GM12878 (cell line): ENCODE measurements around the gene COA1. TPM values are rescaled to one million over a fixed set of nuclear protein-coding genes. Genes with fewer than 3 reads are reported as not detected.

Source experiments
- ATAC-seq: fragments of 200-7000 bp; cut with Tn5 transposase; 3 replicates; pipeline ENCODE4 v1.9.1; 2020; ENCODE audit warnings: mild to moderate bottlenecking, moderate library complexity
- BruUV-seq: library from RNA; stranded (reverse); fragments of 400-500 nt; replicated peaks from 2 replicates; lab custom pipeline; 2021; lab: Mats Ljungman, UMichigan
- CTCF ChIA-PET: fragments of 300-600 bp; sonication (Branson Sonifier 250); formaldehyde crosslinking; extraction: SDS; loops from one replicate; lab custom pipeline; 2021; ENCODE audit warnings: inconsistent platforms; lab: Yijun Ruan, JAX
- POLR2A ChIA-PET: fragments of 350-600 bp; formaldehyde crosslinking; extraction: SDS; loops from one replicate; lab custom pipeline; 2021; ENCODE audit warnings: inconsistent platforms; lab: Charles Lee
- RAD21 ChIA-PET: fragments of 300-600 bp; sonication (Branson Sonifier 250); formaldehyde crosslinking; loops from one replicate; lab custom pipeline; 2023; ENCODE audit warnings: antibody characterized with exemption; ENCODE audit not compliant: unreplicated experiment; lab: Charles Lee
- SMC1A ChIA-PET: fragments of 300-600 bp; sonication (Branson Sonifier 250); formaldehyde crosslinking; loops from one replicate; lab custom pipeline; 2023; ENCODE audit not compliant: unreplicated experiment, uncharacterized antibody; lab: Charles Lee
- DNase-seq: peaks from one replicate; pipeline ENCODE4 v3.0.0-alpha.2; 2011; ENCODE audit warnings: low read depth, low spot score
- FAIRE-seq: peaks from 3 replicates; lab custom pipeline; 2011; peaks lifted over from hg19 to GRCh38; lab: Jason Lieb, UNC
- H2AFZ ChIP-seq: 2 replicates; pipeline ENCODE4 v1.6.0; 2011; ENCODE audit warnings: low read depth, low read length, control low read depth; ENCODE audit not compliant: control insufficient read depth
- H3K27ac ChIP-seq: 2 replicates; pipeline ENCODE4 v1.5.1; 2011; ENCODE audit warnings: control low read depth; ENCODE audit not compliant: control insufficient read depth, insufficient read depth
- H3K27me3 ChIP-seq, 2 experiments: replicated peaks in 1 of 2; 2 replicates each; pipeline versions ENCODE4 v1.6.0 to v1.6.1; 2011; ENCODE audit warnings: low read length in 1 of 2; ENCODE audit not compliant: control insufficient read depth in 2 of 2, insufficient read depth in 2 of 2
- H3K36me3 ChIP-seq, 2 experiments: 2 replicates each; pipeline ENCODE4 v1.5.1; 2011; ENCODE audit warnings: low read length in 1 of 2; ENCODE audit not compliant: control insufficient read depth in 2 of 2, insufficient read depth in 2 of 2
- H3K4me1 ChIP-seq: 2 replicates; pipeline ENCODE4 v1.6.1; 2011; ENCODE audit warnings: mild to moderate bottlenecking, low read length, moderate library complexity, mixed read lengths; ENCODE audit not compliant: control insufficient read depth, insufficient read depth
- H3K4me2 ChIP-seq: 2 replicates; pipeline ENCODE4 v1.6.0; 2011; ENCODE audit warnings: control low read depth; ENCODE audit not compliant: control insufficient read depth, insufficient read depth
- H3K4me3 ChIP-seq: fragments of 200-600 bp; sonication (generic); 2 replicates; pipeline ENCODE4 v1.5.1; 2016
- H3K79me2 ChIP-seq: 2 replicates; pipeline ENCODE4 v1.6.0; 2011; ENCODE audit warnings: low read length; ENCODE audit not compliant: control insufficient read depth, insufficient read depth
- H3K9ac ChIP-seq: 2 replicates; pipeline ENCODE4 v1.8.0; 2011; ENCODE audit warnings: low read length, control low read depth, mixed read lengths; ENCODE audit not compliant: control insufficient read depth, insufficient read depth
- H3K9me3 ChIP-seq: replicated peaks from 3 replicates; pipeline ENCODE4 v1.5.1; 2011; ENCODE audit warnings: mild to moderate bottlenecking, low read length; ENCODE audit not compliant: control insufficient read depth, insufficient read depth
- H4K20me1 ChIP-seq: 2 replicates; pipeline ENCODE4 v1.6.0; 2011; ENCODE audit not compliant: control insufficient read depth, insufficient read depth
- BCL11A ChIP-seq: IDR thresholded peaks from 2 replicates; pipeline ENCODE4 v1.6.1; 2011; ENCODE audit warnings: low read depth, low read length
- CHD4 ChIP-seq: fragments of 200-600 bp; sonication (generic); IDR thresholded peaks from 2 replicates; pipeline ENCODE4 v1.6.1; 2016; ENCODE audit warnings: mild to moderate bottlenecking
- CREM ChIP-seq: IDR thresholded peaks from 2 replicates; pipeline ENCODE4 v1.6.1; 2014; ENCODE audit warnings: antibody characterized with exemption, low read depth
- DPF2 ChIP-seq: fragments of 450-650 bp; IDR thresholded peaks from 2 replicates; pipeline ENCODE4 v1.6.1; 2017; ENCODE audit warnings: mild to moderate bottlenecking
- EGR1 ChIP-seq, 2 experiments: IDR thresholded peaks; 1 replicate in 1 of 2; 2 replicates in 1 of 2; pipeline ENCODE4 v1.6.1; 2011 to 2012; ENCODE audit warnings: low read depth in 2 of 2, low read length in 2 of 2, borderline replicate concordance in 1 of 2, mild to moderate bottlenecking in 1 of 2, moderate library complexity in 1 of 2
- EZH2 ChIP-seq: IDR thresholded peaks from 2 replicates; pipeline ENCODE4 v1.6.1; 2012; ENCODE audit warnings: low read depth, mild to moderate bottlenecking, control low read depth, inconsistent platforms, low read length, borderline replicate concordance; ENCODE audit not compliant: control insufficient read depth
- HCFC1 ChIP-seq: fragments of 150-350 bp; IDR thresholded peaks from 2 replicates; pipeline ENCODE4 v1.6.1; 2014; ENCODE audit warnings: low read length
- KDM1A ChIP-seq: fragments of 200-600 bp; sonication (generic); IDR thresholded peaks from 2 replicates; pipeline ENCODE4 v1.6.1; 2016; ENCODE audit warnings: borderline replicate concordance
- MLLT1 ChIP-seq: fragments of 450-650 bp; IDR thresholded peaks from 2 replicates; pipeline ENCODE4 v1.6.1; 2016; ENCODE audit warnings: mild to moderate bottlenecking
- MXI1 ChIP-seq: fragments of 150-350 bp; IDR thresholded peaks from 2 replicates; pipeline ENCODE4 v1.6.1; 2011; ENCODE audit warnings: low read depth, mild to moderate bottlenecking, inconsistent platforms, low read length, improper control_type of control experiment
- NFYB ChIP-seq: IDR thresholded peaks from 2 replicates; pipeline ENCODE4 v1.6.1; 2011; ENCODE audit warnings: low read depth, mild to moderate bottlenecking, low read length, improper control_type of control experiment, moderate library complexity; ENCODE audit not compliant: insufficient read depth
- NR2F1 ChIP-seq: fragments of 450-650 bp; conservative IDR thresholded peaks from 2 replicates; pipeline ENCODE4 v1.6.1; 2017; ENCODE audit warnings: mild to moderate bottlenecking
- SREBF2 ChIP-seq: IDR thresholded peaks from 2 replicates; pipeline ENCODE4 v1.6.1; 2012; ENCODE audit warnings: mild to moderate bottlenecking, low read length
- STAT1 ChIP-seq: fragments of 450-650 bp; conservative IDR thresholded peaks from 2 replicates; pipeline ENCODE4 v1.6.1; 2014; ENCODE audit warnings: antibody characterized with exemption, mild to moderate bottlenecking
- SUPT20H ChIP-seq: IDR thresholded peaks from 2 replicates; pipeline ENCODE4 v1.6.1; 2011; ENCODE audit warnings: low read depth, mild to moderate bottlenecking, low read length, moderate library complexity, borderline replicate concordance; ENCODE audit not compliant: control insufficient read depth
- YBX1 ChIP-seq: fragments of 450-650 bp; IDR thresholded peaks from 2 replicates; pipeline ENCODE4 v1.6.1; 2016; ENCODE audit warnings: antibody characterized with exemption
- WGBS: methylation state at CpG from one replicate; pipeline ENCODE4 v1.1.6; 2016; ENCODE audit warnings: low lambda C conversion rate; ENCODE audit not compliant: insufficient replicate concordance, insufficient coverage; ENCODE audit errors: missing lambda C conversion rate; 5-methylcytosine and 5-hydroxymethylcytosine counted together
- in situ Hi-C: fragments of 300-500 bp; cut with MboI; formaldehyde crosslinking; loops from 9 replicates; pipeline ENCODE4 v1.14.3; 2018; ENCODE audit warnings: mixed read lengths
- intact Hi-C: fragments of 100-400 bp; cut with micrococcal nuclease; formaldehyde crosslinking; loops from one replicate; pipeline ENCODE4 v1.14.2; 2022; ENCODE audit not compliant: unreplicated experiment
- polyA plus RNA-seq, 11 experiments: library from polyadenylated mRNA; depleted of rRNA in 4 of 11; unstranded in 6 of 11; stranded (reverse) in 5 of 11; fragments of >200 nt; fragmentation: Nextera tagmentation in 4 of 11; fragmentation: Illumina TruSeq in 1 of 11; extraction: Ambion mirVana in 4 of 11; extraction: Trizol in 1 of 11; gene quantifications; 1 replicate in 1 of 11; 2 replicates in 10 of 11; pipeline versions ENCODE4 v1.2.1 to v1.2.3, GENCODE V29; 2011 to 2016; ENCODE audit warnings: inconsistent platforms in 2 of 11, missing spikeins in 2 of 11, low read depth in 1 of 11
- total RNA-seq, 4 experiments: library from RNA; depleted of rRNA in 3 of 4; stranded (reverse); fragments of >200 nt in 3 of 4; fragmentation: Illumina TruSeq in 1 of 4; extraction: Trizol in 1 of 4; gene quantifications; 2 replicates each; pipeline versions ENCODE4 v1.2.1 to v1.2.3, GENCODE V29; 2013 to 2021
- TF ChIP-seq, protein P1 (sequence below), 3 experiments: IDR thresholded peaks in 2 of 3; conservative IDR thresholded peaks in 1 of 3; 2 replicates each; pipeline ENCODE4 v1.5.1; 2011; ENCODE audit warnings: low read depth in 3 of 3, low read length in 3 of 3, mild to moderate bottlenecking in 3 of 3, control low read depth in 2 of 3, moderate library complexity in 2 of 3, inconsistent platforms in 1 of 3, mixed read lengths in 1 of 3; ENCODE audit not compliant: control insufficient read depth in 2 of 3, insufficient read depth in 1 of 3; ENCODE audit errors: extremely low read depth in 1 of 3

Gene COA1
- total and polyA plus RNA-seq, 10 of the 15 experiments (the other 5 are each of a cell fraction or from before 2014, with no cell fraction given): 83.1 to 258 (median 111) TPM

- Histone ChIP-seq H2AFZ (no peak overlapping the region), H4K20me1 (no peaks in the 10 kb centered on the region), H3K9ac (no peak overlapping the region), H3K4me3 (no peak overlapping the region), H3K4me1 (peaks cover 12% of the 10 kb centered on the region; the same call in 1 of the 2 replicates), H3K27me3 (no peaks in the 10 kb centered on the region), H3K4me2 (no peak overlapping the region), H3K36me3 (peaks cover 0 to 6% of the 10 kb centered on the region in 2 experiments; a peak in 1 of 4 replicates), H3K79me2 (peaks cover 89% of the 10 kb centered on the region), H3K9me3 (peaks cover 5% of the 10 kb centered on the region; the same call in 2 of the 3 replicates), H3K27ac (no peak overlapping the region)
- SMC1A ChIA-PET: interaction anchor here (0.6 to 5.0 kb wide), 9 partner anchors 13 to 1813 kb away, joined by 3 to 30 read pairs (median 4); partner anchors contain the start of gene STK17A
- POLR2A ChIA-PET: interaction anchor here (0.5 to 2.3 kb wide), 3 partner anchors 10 to 112 kb away, joined by 3 to 8 read pairs (median 4); no protein-coding TSS in a partner anchor
- 96% methylated on average over 4 of the region's 4 CpGs for WGBS
- FAIRE-seq: no peak
- in situ Hi-C loops: loop anchor here (10.0 kb wide), 1 partner anchor 109 kb away; the partner anchor contains the start of gene STK17A
- CTCF ChIA-PET: interaction anchor here (0.7 to 3.2 kb wide), 7 partner anchors 14 to 145 kb away, joined by 3 to 25 read pairs (median 4); partner anchors contain the start of gene STK17A
- RAD21 ChIA-PET: interaction anchor here (0.7 to 2.3 kb wide), 5 partner anchors 10 to 797 kb away, joined by 3 to 8 read pairs (median 3); no protein-coding TSS in a partner anchor
- DNase-seq: no peak
- intact Hi-C loops: no loop called here
- ATAC-seq: no peak
- BruUV-seq: no TSS peak
- TF ChIP-seq SREBF2 (no peak), DPF2 (no peak), NFYB (no peak), KDM1A (no peak), MXI1 (no peak), CREM (no peak), SUPT20H (no peak), BCL11A (no peak), CHD4 (no peak), NR2F1 (no peak), STAT1 (no peak), MLLT1 (no peak), EGR1 (IDR thresholded peaks at IDR 0.05; ENCODE audit: borderline replicate concordance in 1 of 2, low read depth in 2 of 2, low read length in 2 of 2) (no peak), EZH2 (no peak), HCFC1 (no peak), YBX1 (no peak)
- TF ChIP-seq, protein P1, sequence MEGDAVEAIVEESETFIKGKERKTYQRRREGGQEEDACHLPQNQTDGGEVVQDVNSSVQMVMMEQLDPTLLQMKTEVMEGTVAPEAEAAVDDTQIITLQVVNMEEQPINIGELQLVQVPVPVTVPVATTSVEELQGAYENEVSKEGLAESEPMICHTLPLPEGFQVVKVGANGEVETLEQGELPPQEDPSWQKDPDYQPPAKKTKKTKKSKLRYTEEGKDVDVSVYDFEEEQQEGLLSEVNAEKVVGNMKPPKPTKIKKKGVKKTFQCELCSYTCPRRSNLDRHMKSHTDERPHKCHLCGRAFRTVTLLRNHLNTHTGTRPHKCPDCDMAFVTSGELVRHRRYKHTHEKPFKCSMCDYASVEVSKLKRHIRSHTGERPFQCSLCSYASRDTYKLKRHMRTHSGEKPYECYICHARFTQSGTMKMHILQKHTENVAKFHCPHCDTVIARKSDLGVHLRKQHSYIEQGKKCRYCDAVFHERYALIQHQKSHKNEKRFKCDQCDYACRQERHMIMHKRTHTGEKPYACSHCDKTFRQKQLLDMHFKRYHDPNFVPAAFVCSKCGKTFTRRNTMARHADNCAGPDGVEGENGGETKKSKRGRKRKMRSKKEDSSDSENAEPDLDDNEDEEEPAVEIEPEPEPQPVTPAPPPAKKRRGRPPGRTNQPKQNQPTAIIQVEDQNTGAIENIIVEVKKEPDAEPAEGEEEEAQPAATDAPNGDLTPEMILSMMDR (IDR thresholded peaks at IDR 0.05 in 2 of 3, conservative IDR thresholded peaks at IDR 0.05 in 1 of 3; ENCODE audit: control insufficient read depth in 2 of 3, extremely low read depth in 1 of 3, insufficient read depth in 1 of 3, low read depth in 3 of 3, low read length in 3 of 3): no peak
Measured at GRCh38 chr7:43693687-43694398, 35.5 kb downstream of the COA1 start.
